H9 (cell line): Measurements from ENCODE around the gene COMMD9. TPM values are rescaled to one million over a fixed set of nuclear protein-coding genes. Genes with fewer than 3 reads are reported as not detected.

Experiments
- DNase-seq: peaks from one replicate; pipeline ENCODE4 v3.0.0-alpha.2; 2017
- H2AFZ ChIP-seq: one replicate; pipeline ENCODE4 v1.6.1; 2013; ENCODE audit warnings: mild to moderate bottlenecking, low read length, control low read depth, moderate library complexity
- H2AK5ac ChIP-seq: 2 replicates; pipeline ENCODE4 v1.6.1; 2013; ENCODE audit warnings: low read length, control low read depth, mixed read lengths; ENCODE audit not compliant: insufficient read length
- H2BK120ac ChIP-seq: one replicate; pipeline ENCODE4 v1.6.1; 2013; ENCODE audit warnings: low read depth, mild to moderate bottlenecking, low read length, control low read depth, inconsistent platforms; ENCODE audit not compliant: poor library complexity, severe bottlenecking
- H2BK12ac ChIP-seq: 2 replicates; pipeline ENCODE4 v1.6.1; 2013; ENCODE audit warnings: low read length, control low read depth, mixed read lengths, low read depth; ENCODE audit not compliant: insufficient read length
- H2BK15ac ChIP-seq: 2 replicates; pipeline ENCODE4 v1.6.1; 2013; ENCODE audit warnings: low read depth, low read length, control low read depth
- H2BK20ac ChIP-seq: one replicate; pipeline ENCODE4 v1.6.1; 2013; ENCODE audit warnings: low read depth, mild to moderate bottlenecking, low read length, control low read depth, inconsistent platforms; ENCODE audit not compliant: poor library complexity, severe bottlenecking
- H2BK5ac ChIP-seq: 2 replicates; pipeline ENCODE4 v1.6.1; 2013; ENCODE audit warnings: low read length, control low read depth, mixed read lengths; ENCODE audit not compliant: insufficient read length
- H3K14ac ChIP-seq: 2 replicates; pipeline ENCODE4 v1.6.1; 2013; ENCODE audit warnings: low read length, control low read depth; ENCODE audit not compliant: insufficient read depth
- H3K18ac ChIP-seq: 2 replicates; pipeline ENCODE4 v1.6.1; 2013; ENCODE audit warnings: low read depth, mild to moderate bottlenecking, mixed read lengths, low read length, control low read depth; ENCODE audit not compliant: insufficient read length
- H3K23ac ChIP-seq: 2 replicates; pipeline ENCODE4 v1.6.1; 2013; ENCODE audit warnings: low read length, control low read depth, mixed read lengths, low read depth; ENCODE audit not compliant: insufficient read length
- H3K23me2 ChIP-seq: 2 replicates; pipeline ENCODE4 v1.6.1; 2013; ENCODE audit warnings: low read depth, mild to moderate bottlenecking, mixed read lengths, low read length, control low read depth; ENCODE audit not compliant: insufficient read length, poor library complexity, severe bottlenecking
- H3K27ac ChIP-seq: 2 replicates; pipeline ENCODE4 v1.5.1; 2013; ENCODE audit warnings: low read length, control low read depth, mixed read lengths, low read depth; ENCODE audit not compliant: insufficient read length
- H3K27me3 ChIP-seq: 2 replicates; pipeline ENCODE4 v1.6.1; 2013; ENCODE audit warnings: low read length, control low read depth, inconsistent platforms; ENCODE audit not compliant: insufficient read depth
- H3K4ac ChIP-seq: 2 replicates; pipeline ENCODE4 v1.6.1; 2013; ENCODE audit warnings: low read depth, mild to moderate bottlenecking, control low read depth, inconsistent platforms, low read length, moderate library complexity
- H3K4me1 ChIP-seq: 2 replicates; pipeline ENCODE4 v1.6.1; 2013; ENCODE audit warnings: low read length, control low read depth, inconsistent platforms; ENCODE audit not compliant: insufficient read depth
- H3K4me2 ChIP-seq: 2 replicates; pipeline ENCODE4 v1.6.1; 2013; ENCODE audit warnings: low read length, control low read depth, mixed read lengths; ENCODE audit not compliant: insufficient read length, insufficient read depth
- H3K56ac ChIP-seq: 2 replicates; pipeline ENCODE4 v1.6.1; 2013; ENCODE audit warnings: low read depth, mild to moderate bottlenecking, mixed read lengths, low read length, control low read depth; ENCODE audit not compliant: insufficient read length
- H3K79me1 ChIP-seq: 2 replicates; pipeline ENCODE4 v1.6.1; 2013; ENCODE audit warnings: low read depth, mild to moderate bottlenecking, moderate library complexity, low read length, control low read depth, inconsistent platforms; ENCODE audit not compliant: insufficient read depth, poor library complexity, severe bottlenecking
- H3K79me2 ChIP-seq: 2 replicates; pipeline ENCODE4 v1.6.1; 2013; ENCODE audit warnings: low read length, control low read depth, inconsistent platforms; ENCODE audit not compliant: insufficient read depth
- H3K9ac ChIP-seq: 2 replicates; pipeline ENCODE4 v1.6.1; 2013; ENCODE audit warnings: low read length, control low read depth, mixed read lengths; ENCODE audit not compliant: insufficient read length; ENCODE audit errors: extremely low read depth
- H3K9me3 ChIP-seq: one replicate; pipeline ENCODE4 v1.6.1; 2013; ENCODE audit warnings: low read depth, low read length, inconsistent platforms; ENCODE audit not compliant: control insufficient read depth
- H3T11ph ChIP-seq: one replicate; pipeline ENCODE4 v1.6.1; 2013; ENCODE audit warnings: mild to moderate bottlenecking, low read length, control low read depth, inconsistent platforms
- H4K20me1 ChIP-seq: one replicate; pipeline ENCODE4 v1.6.1; 2013; ENCODE audit not compliant: control insufficient read depth, insufficient read length, insufficient read depth
- H4K5ac ChIP-seq: 2 replicates; pipeline ENCODE4 v1.6.1; 2013; ENCODE audit warnings: low read depth, mild to moderate bottlenecking, mixed read lengths, low read length, control low read depth; ENCODE audit not compliant: insufficient read length
- H4K8ac ChIP-seq: replicated peaks from 2 replicates; pipeline ENCODE4 v1.6.1; 2013; ENCODE audit warnings: low read length, control low read depth, mixed read lengths, low read depth; ENCODE audit not compliant: insufficient read length
- H4K91ac ChIP-seq: 2 replicates; pipeline ENCODE4 v1.6.1; 2013; ENCODE audit warnings: low read depth, mild to moderate bottlenecking, moderate library complexity, mixed read lengths, low read length, control low read depth; ENCODE audit not compliant: insufficient read length
- H3K27ac Mint-ChIP-seq, 3 experiments: 2 replicates in 2 of 3; 3 replicates in 1 of 3; pipeline ENCODE4 v1.8.0; 2020 to 2021; ENCODE audit warnings: mixed read lengths in 3 of 3, mild to moderate bottlenecking in 1 of 3, moderate library complexity in 1 of 3
- H3K27me3 Mint-ChIP-seq: 2 replicates; pipeline ENCODE4 v1.8.0; 2021; ENCODE audit warnings: low read depth, mild to moderate bottlenecking, moderate library complexity, mixed read lengths
- H3K36me3 Mint-ChIP-seq, 3 experiments: 2 replicates in 2 of 3; 3 replicates in 1 of 3; pipeline ENCODE4 v1.8.0; 2020 to 2021; ENCODE audit warnings: low read depth in 3 of 3, mixed read lengths in 3 of 3; ENCODE audit not compliant: insufficient read depth in 1 of 3
- H3K4me1 Mint-ChIP-seq, 2 experiments: 2 replicates each; pipeline ENCODE4 v1.8.0; 2020; ENCODE audit warnings: mixed read lengths in 2 of 2
- H3K4me3 Mint-ChIP-seq, 2 experiments: 2 replicates in 1 of 2; 3 replicates in 1 of 2; pipeline ENCODE4 v1.8.0; 2020 to 2021; ENCODE audit warnings: mild to moderate bottlenecking in 2 of 2, mixed read lengths in 2 of 2, moderate library complexity in 1 of 2
- H3K9me3 Mint-ChIP-seq, 2 experiments: 2 replicates in 1 of 2; 3 replicates in 1 of 2; pipeline ENCODE4 v1.8.0; 2020; ENCODE audit warnings: mild to moderate bottlenecking in 2 of 2, mixed read lengths in 2 of 2, moderate library complexity in 1 of 2
- CTCF ChIP-seq: fragments of 200-600 bp; sonication (generic); conservative IDR thresholded peaks from 3 replicates; pipeline ENCODE4 v1.8.0; 2021; ENCODE audit warnings: antibody characterized with exemption, mild to moderate bottlenecking
- WGBS: extraction: QIAGEN DNeasy Blood & Tissue Kit; methylation state at CpG from one replicate; pipeline ENCODE4 v1.1.7; 2013; ENCODE audit warnings: missing lambda C conversion rate, low lambda C conversion rate, mixed read lengths; ENCODE audit not compliant: insufficient read length; ENCODE audit errors: extremely low coverage; 5-methylcytosine and 5-hydroxymethylcytosine counted together
- total RNA-seq: library from RNA; stranded (reverse); gene quantifications from 2 replicates; pipeline ENCODE4 v1.2.1, GENCODE V29; 2021

Gene COMMD9
- total RNA-seq, 1 experiment from 2014 or later: 47.0 TPM

GRCh38 chr11:36234825-36235224, 54.4 kb downstream of the COMMD9 start:
- Histone ChIP-seq H2BK5ac (no peak overlapping the region), H3K27ac (no peak overlapping the region), H2BK15ac (no peak overlapping the region), H4K20me1 (no peaks in the 10 kb centered on the region), H2BK120ac (no peak overlapping the region), H3K4ac (no peak overlapping the region), H2BK20ac (no peak overlapping the region), H3K56ac (no peak overlapping the region), H3K4me2 (no peak overlapping the region), H2AFZ (no peak overlapping the region), H4K5ac (no peak overlapping the region), H3K79me1 (no peaks in the 10 kb centered on the region), H4K91ac (no peak overlapping the region), H3K18ac (no peak overlapping the region), H3T11ph (no peak overlapping the region), H3K4me1 (no peaks in the 10 kb centered on the region), H3K14ac (no peak overlapping the region), H3K23me2 (no peaks in the 10 kb centered on the region), H2BK12ac (no peak overlapping the region), H3K27me3 (no peaks in the 10 kb centered on the region), H2AK5ac (no peak overlapping the region), H3K79me2 (no peaks in the 10 kb centered on the region), H3K23ac (no peak overlapping the region), H4K8ac (no peak overlapping the region), H3K9me3 (no peaks in the 10 kb centered on the region), H3K9ac (no peak overlapping the region)
- Mint-ChIP-seq H3K9me3 (no peaks in the 10 kb centered on the region), H3K36me3 (peaks cover 2 to 7% (median 3%) of the 10 kb centered on the region in 3 experiments; a peak in 3 of 7 replicates), H3K27me3 (no peaks in the 10 kb centered on the region), H3K4me3 (no peak overlapping the region), H3K27ac (no peak overlapping the region), H3K4me1 (peaks cover 5 to 13% of the 10 kb centered on the region in 2 experiments)
- DNase-seq: no peak
- no peak for TF ChIP-seq CTCF
- WGBS: no CpG with 5 or more reads among the region's 2 CpGs
